IMR-90 (cell line): ENCODE measurements around the gene UTRN. TPM values are rescaled to one million over a fixed set of nuclear protein-coding genes. Genes with fewer than 3 reads are reported as not detected.

Experiments
- ATAC-seq: fragments of 200-7000 bp; cut with Tn5 transposase; 2 replicates; pipeline ENCODE4 v1.9.1; 2020; ENCODE audit warnings: low read depth, mild to moderate bottlenecking, moderate library complexity
- BruUV-seq: library from RNA; stranded (reverse); fragments of 400-500 nt; replicated peaks from 2 replicates; lab custom pipeline; 2021; lab: Mats Ljungman, UMichigan
- CTCF ChIA-PET: fragments of 300-600 bp; formaldehyde crosslinking; extraction: SDS; loops from one replicate; lab custom pipeline; 2021; ENCODE audit warnings: antibody characterized with exemption; lab: Yijun Ruan, JAX
- POLR2A ChIA-PET: fragments of 300-600 bp; sonication (Branson Sonifier 250); formaldehyde crosslinking; loops from one replicate; lab custom pipeline; 2022; ENCODE audit warnings: antibody characterized with exemption; ENCODE audit not compliant: unreplicated experiment; lab: Charles Lee
- DNase-seq: peaks from one replicate; pipeline ENCODE4 v3.0.0; 2013
- H2AFZ ChIP-seq: replicated peaks from 2 replicates; pipeline ENCODE3; 2013; ENCODE audit warnings: low read length, mild to moderate bottlenecking; ENCODE audit not compliant: poor library complexity
- H2AK5ac ChIP-seq: 2 replicates; pipeline ENCODE4 v1.6.1; 2013; ENCODE audit warnings: low read depth, low read length, inconsistent platforms
- H2AK9ac ChIP-seq: replicated peaks from 2 replicates; pipeline ENCODE3; 2013; ENCODE audit warnings: mild to moderate bottlenecking, low read depth, low read length, moderate library complexity; ENCODE audit not compliant: poor library complexity
- H2BK120ac ChIP-seq: 2 replicates; pipeline ENCODE4 v1.6.1; 2013; ENCODE audit warnings: low read depth, low read length, inconsistent platforms
- H2BK15ac ChIP-seq: 3 replicates; pipeline ENCODE4 v1.6.1; 2013; ENCODE audit warnings: low read depth, low read length, inconsistent platforms
- H2BK20ac ChIP-seq: 2 replicates; pipeline ENCODE4 v1.6.1; 2013; ENCODE audit warnings: low read depth, mild to moderate bottlenecking, inconsistent platforms, low read length, moderate library complexity
- H2BK5ac ChIP-seq: 2 replicates; pipeline ENCODE4 v1.6.1; 2013; ENCODE audit warnings: mild to moderate bottlenecking, low read depth, low read length, inconsistent platforms; ENCODE audit not compliant: poor library complexity, severe bottlenecking
- H3K14ac ChIP-seq: replicated peaks from 2 replicates; pipeline ENCODE4 v1.6.1; 2013; ENCODE audit warnings: low read depth, low read length, inconsistent platforms
- H3K18ac ChIP-seq: 2 replicates; pipeline ENCODE4 v1.6.1; 2013; ENCODE audit warnings: low read depth, low read length, control low read depth
- H3K23ac ChIP-seq: 2 replicates; pipeline ENCODE4 v1.6.1; 2013; ENCODE audit warnings: low read depth, low read length, inconsistent platforms
- H3K27ac ChIP-seq: 2 replicates; pipeline ENCODE4 v1.5.1; 2013; ENCODE audit warnings: mild to moderate bottlenecking, control low read depth, low read length; ENCODE audit not compliant: insufficient read depth
- H3K27me3 ChIP-seq: 2 replicates; pipeline ENCODE4 v1.6.1; 2013; ENCODE audit warnings: low read length; ENCODE audit not compliant: control insufficient read depth, insufficient read depth
- H3K36me3 ChIP-seq: 2 replicates; pipeline ENCODE4 v1.6.1; 2013; ENCODE audit warnings: low read length, mixed read lengths; ENCODE audit not compliant: control insufficient read depth, insufficient read depth
- H3K4ac ChIP-seq: 2 replicates; pipeline ENCODE4 v1.6.1; 2013; ENCODE audit warnings: low read depth, low read length, inconsistent platforms
- H3K4me1 ChIP-seq: 2 replicates; pipeline ENCODE4 v1.6.1; 2013; ENCODE audit warnings: low read length, mixed read lengths; ENCODE audit not compliant: control insufficient read depth, insufficient read depth
- H3K4me2 ChIP-seq: 2 replicates; pipeline ENCODE4 v1.6.1; 2013; ENCODE audit warnings: low read depth, mild to moderate bottlenecking, control low read depth, low read length, moderate library complexity
- H3K4me3 ChIP-seq: 2 replicates; pipeline ENCODE4 v1.5.1; 2013; ENCODE audit warnings: low read depth, mild to moderate bottlenecking, control low read depth, low read length, moderate library complexity; ENCODE audit not compliant: insufficient read depth
- H3K56ac ChIP-seq: 2 replicates; pipeline ENCODE4 v1.6.1; 2013; ENCODE audit warnings: low read length, inconsistent platforms; ENCODE audit not compliant: insufficient read depth; ENCODE audit errors: extremely low read depth
- H3K79me1 ChIP-seq, 2 experiments: 2 replicates each; pipeline ENCODE4 v1.6.1; 2013; ENCODE audit warnings: low read length in 2 of 2, inconsistent platforms in 1 of 2, low read depth in 1 of 2
- H3K9ac ChIP-seq: 2 replicates; pipeline ENCODE4 v1.6.1; 2013; ENCODE audit warnings: low read depth, low read length, control low read depth
- H3K9me1 ChIP-seq: 2 replicates; pipeline ENCODE4 v1.6.1; 2013; ENCODE audit warnings: low read length, inconsistent platforms; ENCODE audit not compliant: insufficient read depth
- H3K9me3 ChIP-seq: 2 replicates; pipeline ENCODE4 v1.6.1; 2013; ENCODE audit warnings: low read length; ENCODE audit not compliant: control insufficient read depth, insufficient read depth
- H4K20me1 ChIP-seq: 2 replicates; pipeline ENCODE4 v1.6.1; 2013; ENCODE audit warnings: low read length, inconsistent platforms; ENCODE audit not compliant: insufficient read depth
- H4K5ac ChIP-seq: 2 replicates; pipeline ENCODE4 v1.6.1; 2013; ENCODE audit warnings: mild to moderate bottlenecking, low read depth, low read length, control low read depth
- H4K8ac ChIP-seq, 2 experiments: 2 replicates each; pipeline ENCODE4 v1.6.1; 2013; ENCODE audit warnings: low read depth in 2 of 2, low read length in 2 of 2, control low read depth in 1 of 2, inconsistent platforms in 1 of 2
- H4K91ac ChIP-seq: 2 replicates; pipeline ENCODE4 v1.6.1; 2013; ENCODE audit warnings: low read depth, low read length, inconsistent platforms; ENCODE audit not compliant: insufficient read depth
- CEBPB ChIP-seq: IDR thresholded peaks from 2 replicates; pipeline ENCODE4 v1.6.1; 2012; ENCODE audit warnings: low read depth, low read length, improper control_type of control experiment
- RAD21 ChIP-seq: IDR thresholded peaks from 2 replicates; pipeline ENCODE4 v1.6.1; 2012; ENCODE audit warnings: low read length, improper control_type of control experiment
- WGBS, 2 experiments: methylation state at CpG; one replicate each; pipeline versions ENCODE4 v1.1.5 to v1.1.7; 2013; ENCODE audit warnings: missing lambda C conversion rate in 2 of 2; ENCODE audit not compliant: insufficient read length in 1 of 2; ENCODE audit errors: extremely low coverage in 2 of 2; 5-methylcytosine and 5-hydroxymethylcytosine counted together
- dilution Hi-C: fragments of 300-500 bp; cut with HindIII; formaldehyde crosslinking; loops from one replicate; pipeline ENCODE4 v1.14.3; 2018; ENCODE audit warnings: low sequenced_read_pairs; ENCODE audit not compliant: unreplicated experiment
- in situ Hi-C: fragments of 300-500 bp; cut with MboI; formaldehyde crosslinking; loops from 3 replicates; pipeline ENCODE4 v1.14.3; 2019; ENCODE audit warnings: low sequenced_read_pairs, inconsistent platforms, mixed read lengths
- intact Hi-C: fragments of 100-400 bp; cut with micrococcal nuclease; formaldehyde crosslinking; loops from 2 replicates; pipeline ENCODE4 v1.10.0; 2022
- polyA plus RNA-seq, 3 experiments: library from polyadenylated mRNA; depleted of rRNA; stranded (reverse); fragments of >200 nt; gene quantifications; 2 replicates each; pipeline ENCODE4 v1.2.3, GENCODE V29; 2012; ENCODE audit warnings: low replicate concordance in 1 of 3
- total RNA-seq: library from RNA; depleted of rRNA; stranded (reverse); fragments of >200 nt; gene quantifications from 2 replicates; pipeline ENCODE4 v1.2.3, GENCODE V29; 2012

The UTRN gene
- total and polyA plus RNA-seq, 2 of the 4 experiments (the other 2 are of a cell fraction) = 17.3 to 83.5 TPM

DNA sequence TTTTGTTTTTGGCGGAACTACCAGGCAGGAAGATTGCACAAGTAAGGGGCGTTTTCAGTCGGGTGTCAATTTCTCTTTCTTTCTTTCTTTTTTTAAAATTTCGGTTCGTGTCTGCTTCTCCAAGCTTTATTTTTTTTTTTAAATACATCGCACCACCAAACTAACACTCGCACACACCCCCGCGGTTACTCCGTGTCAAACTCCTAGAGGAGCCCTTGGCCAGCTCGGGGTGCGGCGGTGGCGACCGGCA, 338 bp downstream of the UTRN start:
- CTCF ChIA-PET = interaction anchor here (1.1 kb wide), 1 partner anchor 19 kb away, joined by 4 read pairs; no protein-coding TSS in a partner anchor
- Histone ChIP-seq H2BK120ac (peak overlapping the region; percentile 73; the same call in 1 of the 2 replicates), H3K23ac (no peak overlapping the region), H2BK20ac (no peak overlapping the region), H4K20me1 (peaks cover 6% of the 10 kb centered on the region; the same call in 1 of the 2 replicates), H2BK15ac (peak overlapping the region; percentile 64; the same call in 1 of the 3 replicates), H3K9me1 (peaks cover 7% of the 10 kb centered on the region; the same call in 1 of the 2 replicates), H3K14ac (0 out of 2 replicates have a peak overlapping the region, but pooled peaks have one; percentile 85), H4K91ac (peak overlapping the region; percentile 78), H2AK5ac (0 out of 2 replicates have a peak overlapping the region, but pooled peaks have one; percentile 49), H2BK5ac (peak overlapping the region; percentile 76), H4K8ac (peak overlapping the region; percentile 62 to 67; a peak in 2 of 4 replicates), H3K79me1 (peaks cover 18 to 33% of the 10 kb centered on the region in 2 experiments), H2AFZ (peak overlapping the region; percentile 95), H3K27me3 (no peaks in the 10 kb centered on the region), H3K36me3 (no peaks in the 10 kb centered on the region), H4K5ac (no peak overlapping the region; the same call in 1 of the 2 replicates), H3K9me3 (no peaks in the 10 kb centered on the region), H3K4ac (peak overlapping the region; percentile 89), H3K56ac (peak overlapping the region; percentile 75), H3K9ac (peak overlapping the region; percentile 87), H2AK9ac (peak overlapping the region; percentile 90), H3K27ac (peak overlapping the region; percentile 84), H3K4me1 (no peaks in the 10 kb centered on the region; the same call in 1 of the 2 replicates), H3K4me3 (peak overlapping the region; percentile 67), H3K18ac (peak overlapping the region; percentile 16), H3K4me2 (peak overlapping the region; percentile 80)
- ATAC-seq (no peak; the same call in 1 of the 2 replicates), DNase-seq (no peak)
- intact Hi-C loops (loop anchor here (1.0 to 5.0 kb wide), 4 partner anchors 69 to 262 kb away; no protein-coding TSS in a partner anchor), dilution Hi-C loops (no loop called here), in situ Hi-C loops (loop anchor here (5.0 kb wide), 1 partner anchor 197 kb away; no protein-coding TSS in a partner anchor)
- no TSS peak for BruUV-seq
- WGBS, 2 experiments = no CpG with 5 or more reads among the region's 15 CpGs
- POLR2A ChIA-PET = interaction anchor here (0.6 kb wide), 1 partner anchor 131 kb away, joined by 3 read pairs; no protein-coding TSS in a partner anchor
- TF ChIP-seq CEBPB = peak; percentile 91
- TF ChIP-seq RAD21 = no peak
